Progenitor cell of endocrine pancreas (in vitro differentiated cells): ENCODE data around the gene IL20RA. TPM values are rescaled to one million over a fixed set of nuclear protein-coding genes. Genes with fewer than 3 reads are reported as not detected.
"Not testable (repeated sequence)": the region's sequence is repeated elsewhere in the genome, so short reads cannot be mapped to it uniquely, and the experiment has no call there.

Experiments used
- DNase-seq: peaks from one replicate; pipeline ENCODE4 v3.0.0; 2021; ENCODE audit warnings: low spot score; ENCODE audit not compliant: unreplicated experiment
- H3K27ac Mint-ChIP-seq: 2 replicates; pipeline ENCODE4 v1.8.0; 2021; ENCODE audit warnings: mild to moderate bottlenecking, moderate library complexity, mixed read lengths
- H3K27me3 Mint-ChIP-seq: 2 replicates; pipeline ENCODE4 v1.8.0; 2021; ENCODE audit warnings: mixed read lengths
- H3K36me3 Mint-ChIP-seq: 2 replicates; pipeline ENCODE4 v1.8.0; 2022; ENCODE audit warnings: mixed read lengths; ENCODE audit not compliant: insufficient read depth
- H3K4me1 Mint-ChIP-seq: 2 replicates; pipeline ENCODE4 v1.8.0; 2021; ENCODE audit warnings: low read depth, mixed read lengths
- H3K4me3 Mint-ChIP-seq: 2 replicates; pipeline ENCODE4 v1.8.0; 2021; ENCODE audit warnings: low read depth, mild to moderate bottlenecking, moderate library complexity, mixed read lengths
- H3K9me3 Mint-ChIP-seq: 2 replicates; pipeline ENCODE4 v1.8.0; 2021; ENCODE audit warnings: low read depth, mixed read lengths
- CTCF ChIP-seq: fragments of 200-600 bp; sonication (generic); IDR thresholded peaks from one replicate; pipeline ENCODE4 v1.5.0; 2021; ENCODE audit warnings: antibody characterized with exemption, mild to moderate bottlenecking; ENCODE audit not compliant: unreplicated experiment
- total RNA-seq: library from RNA; stranded (reverse); gene quantifications from 2 replicates; pipeline ENCODE4 v1.2.1, GENCODE V29; 2021

IL20RA gene
- total RNA-seq, 1 donor from 2014 or later: 0.84 TPM

- no peaks in the 10 kb centered on the region for H3K36me3 Mint-ChIP-seq
- DNase-seq: peak; percentile 43
- H3K27me3 Mint-ChIP-seq: no peaks in the 10 kb centered on the region
- H3K4me3 Mint-ChIP-seq: no peak overlapping the region
- no peak overlapping the region for H3K27ac Mint-ChIP-seq
- peaks cover 1% of the 10 kb centered on the region for H3K4me1 Mint-ChIP-seq
- H3K9me3 Mint-ChIP-seq: peaks cover 15% of the 10 kb centered on the region
- TF ChIP-seq CTCF: peak; percentile 77
These were observed 31.7 kb upstream of the IL20RA start for GRCh38 chr6:137076277-137077068.

DNA sequence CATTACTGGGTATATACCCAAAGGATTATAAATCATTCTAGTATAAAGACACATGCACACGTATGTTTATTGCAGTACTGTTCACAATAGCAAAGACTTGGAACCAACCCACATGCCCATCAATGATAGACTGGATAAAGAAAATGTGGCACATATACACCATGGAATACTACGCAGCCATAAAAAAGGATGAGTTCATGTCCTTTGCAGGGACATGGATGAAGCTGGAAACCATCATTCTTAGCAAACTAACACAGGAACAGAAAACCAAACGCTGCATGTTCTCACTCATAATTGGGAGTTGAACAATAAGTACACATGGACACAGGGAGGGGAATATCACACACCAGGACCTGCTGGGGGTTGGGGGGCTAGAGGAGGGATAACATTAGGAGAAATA is 31.0 kb upstream of the IL20RA start:
- H3K4me3 Mint-ChIP-seq, DNase-seq, H3K36me3 Mint-ChIP-seq, H3K27me3 Mint-ChIP-seq, H3K27ac Mint-ChIP-seq, H3K4me1 Mint-ChIP-seq: not testable (repeated sequence)
- peaks cover 18% of the 10 kb centered on the region for H3K9me3 Mint-ChIP-seq

DNA sequence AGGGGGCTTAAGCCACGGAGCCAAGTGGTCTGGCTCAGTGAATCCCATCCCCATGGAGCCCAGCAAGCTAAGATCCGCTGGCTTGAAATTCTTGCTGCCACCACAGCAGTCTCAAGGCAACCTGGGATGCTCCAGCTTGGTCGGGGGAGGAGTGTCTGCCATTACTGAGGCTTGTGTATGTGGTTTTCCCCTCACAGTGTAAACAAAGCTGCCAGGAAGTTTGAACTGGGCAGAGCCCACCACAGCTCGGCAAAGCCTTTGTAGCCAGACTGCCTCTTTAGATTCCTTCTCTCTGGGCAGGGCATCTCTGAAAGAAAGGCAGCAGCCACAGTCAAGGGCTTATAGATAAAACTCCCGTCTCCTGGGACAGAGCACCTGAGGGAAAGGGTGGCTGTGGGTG is 25.5 kb upstream of the IL20RA start:
- H3K9me3 Mint-ChIP-seq: peaks cover 18% of the 10 kb centered on the region
- no peak for TF ChIP-seq CTCF
- no peak overlapping the region for H3K4me3 Mint-ChIP-seq
- DNase-seq: no peak
- H3K36me3 Mint-ChIP-seq: no peaks in the 10 kb centered on the region
- peaks cover 11% of the 10 kb centered on the region for H3K27me3 Mint-ChIP-seq
- H3K4me1 Mint-ChIP-seq: no peaks in the 10 kb centered on the region
- no peak overlapping the region for H3K27ac Mint-ChIP-seq

DNA sequence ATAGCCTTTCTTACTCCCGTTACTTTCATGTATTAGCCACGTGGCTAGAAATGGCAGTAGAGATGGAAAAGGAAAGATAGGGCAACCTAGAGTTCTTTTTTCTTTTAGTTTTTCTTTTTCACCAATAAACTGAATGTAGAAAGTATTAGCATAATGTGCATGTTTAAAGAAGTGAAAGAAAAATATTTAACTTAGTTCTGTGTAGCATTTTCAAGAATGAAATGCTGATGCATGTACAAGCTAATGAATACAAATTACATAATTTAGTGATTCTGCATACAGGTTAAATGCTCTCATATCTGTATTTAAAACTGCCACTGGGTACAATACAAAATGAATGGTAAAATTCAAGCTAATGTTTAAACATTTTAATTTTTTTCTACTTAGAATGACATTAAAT is 22.6 kb upstream of the IL20RA start:
- Mint-ChIP-seq H3K27me3 (peaks cover 11% of the 10 kb centered on the region), H3K4me3 (no peak overlapping the region), H3K36me3 (no peaks in the 10 kb centered on the region), H3K27ac (no peak overlapping the region), H3K4me1 (no peaks in the 10 kb centered on the region), H3K9me3 (peaks cover 4% of the 10 kb centered on the region)
- no peak for DNase-seq
- TF ChIP-seq CTCF: no peak

- Mint-ChIP-seq H3K27ac (no peak overlapping the region), H3K4me3 (no peak overlapping the region), H3K27me3 (peaks cover 3% of the 10 kb centered on the region), H3K4me1 (no peaks in the 10 kb centered on the region), H3K36me3 (no peaks in the 10 kb centered on the region), H3K9me3 (no peaks in the 10 kb centered on the region)
- TF ChIP-seq CTCF: no peak
- DNase-seq: no peak
These were observed 13.3 kb upstream of the IL20RA start for GRCh38 chr6:137058037-137058436.
